DND-41 (cell line): ENCODE data around the gene HP1BP3.

Experiments used
- ATAC-seq: fragments of 200-7000 bp; cut with Tn5 transposase; 3 replicates; pipeline ENCODE4 v1.9.1; 2021; ENCODE audit warnings: low read depth; ENCODE audit not compliant: insufficient read depth
- DNase-seq: peaks from one replicate; pipeline ENCODE4 v3.0.0-alpha.2; 2020
- H2AFZ ChIP-seq: 2 replicates; pipeline ENCODE4 v1.6.0; 2012; ENCODE audit warnings: low read depth, low read length
- H3K27ac ChIP-seq: 2 replicates; pipeline ENCODE4 v1.5.1; 2012; ENCODE audit warnings: low read length, inconsistent platforms
- H3K27me3 ChIP-seq: fragments of 200-600 bp; sonication (generic); 2 replicates; pipeline ENCODE4 v1.6.0; 2012; ENCODE audit warnings: low read length, mild to moderate bottlenecking, inconsistent platforms; ENCODE audit not compliant: insufficient read depth, poor library complexity
- H3K36me3 ChIP-seq: 2 replicates; pipeline ENCODE4 v1.5.1; 2012; ENCODE audit warnings: low read length, inconsistent platforms; ENCODE audit not compliant: insufficient read depth
- H3K4me1 ChIP-seq: 2 replicates; pipeline ENCODE4 v1.5.1; 2012; ENCODE audit warnings: mild to moderate bottlenecking, low read length; ENCODE audit not compliant: insufficient read depth
- H3K4me2 ChIP-seq: 2 replicates; pipeline ENCODE4 v1.6.0; 2012; ENCODE audit warnings: mild to moderate bottlenecking, moderate library complexity, low read length, inconsistent platforms; ENCODE audit not compliant: insufficient read depth
- H3K4me3 ChIP-seq, 2 experiments: fragments of 200-600 bp in 1 of 2; shearing (Covaris generic) in 1 of 2; 2 replicates each; pipeline ENCODE4 v1.5.1; 2012 to 2016; ENCODE audit warnings: inconsistent platforms in 2 of 2, low read length in 2 of 2, mild to moderate bottlenecking in 2 of 2, low read depth in 1 of 2, moderate library complexity in 1 of 2
- H3K79me2 ChIP-seq: 2 replicates; pipeline ENCODE4 v1.6.0; 2012; ENCODE audit warnings: low read length, inconsistent platforms; ENCODE audit not compliant: insufficient read depth
- H3K9ac ChIP-seq: 2 replicates; pipeline ENCODE4 v1.6.0; 2012; ENCODE audit warnings: low read depth, mild to moderate bottlenecking, inconsistent platforms, low read length, moderate library complexity
- H3K9me3 ChIP-seq: 2 replicates; pipeline ENCODE4 v1.5.1; 2012; ENCODE audit warnings: low read length, moderate library complexity, mild to moderate bottlenecking, inconsistent platforms; ENCODE audit not compliant: insufficient read depth, severe bottlenecking
- H4K20me1 ChIP-seq: 2 replicates; pipeline ENCODE4 v1.6.0; 2012; ENCODE audit warnings: low read length; ENCODE audit not compliant: insufficient read depth
- EZH2 ChIP-seq: IDR thresholded peaks from 3 replicates; pipeline ENCODE4 v1.6.1; 2012; ENCODE audit warnings: borderline replicate concordance, low read depth, mild to moderate bottlenecking, moderate library complexity, low read length, inconsistent platforms; ENCODE audit not compliant: severe bottlenecking
- TF ChIP-seq, protein P1 (sequence below): IDR thresholded peaks from 2 replicates; pipeline ENCODE4 v1.5.1; 2012; ENCODE audit warnings: borderline replicate concordance, low read length, moderate library complexity, mild to moderate bottlenecking; ENCODE audit not compliant: poor library complexity, severe bottlenecking; ENCODE audit errors: extremely low read depth

The HP1BP3 gene

GRCh38 chr1:20701847-20702246 lies 85.3 kb downstream of the HP1BP3 start:
- H3K4me2 ChIP-seq: no peak overlapping the region
- ATAC-seq: no peak

DNA sequence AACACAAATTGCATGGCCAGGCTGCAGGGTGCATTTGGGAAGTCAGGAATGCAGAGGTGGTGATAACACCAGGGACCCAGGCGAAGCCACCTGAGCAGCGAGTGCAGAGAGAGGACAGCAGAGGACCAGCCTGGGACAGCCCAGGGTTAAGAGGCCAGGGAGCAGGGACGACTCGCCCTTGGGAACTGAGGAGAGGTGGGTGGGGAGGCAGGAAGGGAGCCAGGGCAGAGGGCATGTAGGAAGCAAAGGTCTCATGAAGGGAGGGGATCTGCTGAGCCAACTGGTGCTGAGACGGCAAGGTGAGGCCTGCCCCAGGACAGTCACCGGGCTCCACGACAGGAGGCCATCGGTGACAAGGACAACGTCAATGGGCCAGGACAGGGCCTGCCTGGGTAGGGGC lies 85.7 kb downstream of the HP1BP3 start:
- no peaks in the 10 kb centered on the region for H3K27me3 ChIP-seq
- no peak overlapping the region for H3K4me2 ChIP-seq
- no peak overlapping the region for H3K27ac ChIP-seq
- peaks cover 10% of the 10 kb centered on the region for H3K4me1 ChIP-seq
- DNase-seq (no peak), ATAC-seq (no peak)
- H4K20me1 ChIP-seq: no peaks in the 10 kb centered on the region
- H3K36me3 ChIP-seq: no peaks in the 10 kb centered on the region
- H3K79me2 ChIP-seq: no peaks in the 10 kb centered on the region
- no peak overlapping the region for H2AFZ ChIP-seq
- H3K9ac ChIP-seq: no peak overlapping the region
- H3K4me3 ChIP-seq: no peak overlapping the region
- TF ChIP-seq, protein P1, sequence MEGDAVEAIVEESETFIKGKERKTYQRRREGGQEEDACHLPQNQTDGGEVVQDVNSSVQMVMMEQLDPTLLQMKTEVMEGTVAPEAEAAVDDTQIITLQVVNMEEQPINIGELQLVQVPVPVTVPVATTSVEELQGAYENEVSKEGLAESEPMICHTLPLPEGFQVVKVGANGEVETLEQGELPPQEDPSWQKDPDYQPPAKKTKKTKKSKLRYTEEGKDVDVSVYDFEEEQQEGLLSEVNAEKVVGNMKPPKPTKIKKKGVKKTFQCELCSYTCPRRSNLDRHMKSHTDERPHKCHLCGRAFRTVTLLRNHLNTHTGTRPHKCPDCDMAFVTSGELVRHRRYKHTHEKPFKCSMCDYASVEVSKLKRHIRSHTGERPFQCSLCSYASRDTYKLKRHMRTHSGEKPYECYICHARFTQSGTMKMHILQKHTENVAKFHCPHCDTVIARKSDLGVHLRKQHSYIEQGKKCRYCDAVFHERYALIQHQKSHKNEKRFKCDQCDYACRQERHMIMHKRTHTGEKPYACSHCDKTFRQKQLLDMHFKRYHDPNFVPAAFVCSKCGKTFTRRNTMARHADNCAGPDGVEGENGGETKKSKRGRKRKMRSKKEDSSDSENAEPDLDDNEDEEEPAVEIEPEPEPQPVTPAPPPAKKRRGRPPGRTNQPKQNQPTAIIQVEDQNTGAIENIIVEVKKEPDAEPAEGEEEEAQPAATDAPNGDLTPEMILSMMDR: no peak
- no peak for TF ChIP-seq EZH2
- H3K9me3 ChIP-seq: no peaks in the 10 kb centered on the region

More at GRCh38 chr1:20701847-20702246, 85.3 kb downstream of the HP1BP3 start:
- H3K4me1 ChIP-seq: peaks cover 6% of the 10 kb centered on the region
- no peak for DNase-seq
- H4K20me1 ChIP-seq: no peaks in the 10 kb centered on the region
- no peak overlapping the region for H3K27ac ChIP-seq
- H3K9ac ChIP-seq: no peak overlapping the region
- no peak overlapping the region for H2AFZ ChIP-seq
- no peaks in the 10 kb centered on the region for H3K79me2 ChIP-seq
- H3K36me3 ChIP-seq: no peaks in the 10 kb centered on the region
- TF ChIP-seq, protein P1: no peak
- TF ChIP-seq EZH2: no peak
- H3K27me3 ChIP-seq: no peaks in the 10 kb centered on the region
- H3K9me3 ChIP-seq: no peaks in the 10 kb centered on the region
- no peak overlapping the region for H3K4me3 ChIP-seq

DNA sequence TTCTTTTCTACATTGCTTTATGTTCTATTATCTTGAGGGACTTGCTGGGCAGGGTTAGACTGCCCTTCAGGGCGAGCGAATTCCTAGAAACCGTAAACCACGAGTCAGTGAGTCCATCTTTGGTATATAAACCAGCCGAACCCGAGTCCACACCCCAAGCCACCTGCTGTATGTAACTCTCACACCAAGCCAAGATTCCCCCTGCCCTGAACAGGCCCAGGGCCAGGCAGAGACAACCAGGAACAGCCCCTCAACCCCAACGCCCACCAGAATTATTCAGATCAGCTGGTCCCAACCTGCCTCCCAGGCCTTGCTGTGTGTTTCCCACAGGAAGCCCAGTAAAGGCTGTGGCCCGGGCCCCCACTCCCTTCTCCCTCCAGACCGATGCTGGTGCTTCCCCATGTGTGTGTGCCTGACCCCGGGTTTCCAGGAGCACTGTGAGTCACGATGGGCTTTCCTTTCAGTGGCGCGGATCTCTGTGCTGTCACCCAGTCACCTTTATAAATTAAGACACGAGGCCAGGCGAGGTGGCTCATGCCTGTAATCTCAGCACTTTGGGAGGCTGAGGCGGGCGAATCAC lies 86.4 kb downstream of the HP1BP3 start:
- H2AFZ ChIP-seq: no peak overlapping the region
- DNase-seq (no peak), ATAC-seq (no peak)
- H3K4me3 ChIP-seq: no peak overlapping the region
- H4K20me1 ChIP-seq: no peaks in the 10 kb centered on the region
- peaks cover 16% of the 10 kb centered on the region for H3K4me1 ChIP-seq
- no peaks in the 10 kb centered on the region for H3K9me3 ChIP-seq
- no peak overlapping the region for H3K27ac ChIP-seq
- H3K27me3 ChIP-seq: no peaks in the 10 kb centered on the region
- TF ChIP-seq, protein P1: no peak
- TF ChIP-seq EZH2: no peak
- no peak overlapping the region for H3K9ac ChIP-seq
- no peaks in the 10 kb centered on the region for H3K36me3 ChIP-seq
- H3K79me2 ChIP-seq: no peaks in the 10 kb centered on the region
- no peak overlapping the region for H3K4me2 ChIP-seq
